ENCODE results near the gene GLRA1. TPM values are rescaled to one million over a fixed set of nuclear protein-coding genes. Genes with fewer than 3 reads are reported as not detected.

Gene GLRA1
- total and polyA plus RNA-seq, 2 experiments from 2014 or later = not detected

GRCh38 chr5:151909628-151910027, 15.0 kb downstream of the GLRA1 start:
- Histone ChIP-seq H3K27ac (no peak overlapping the region), H3K4me3 (no peak overlapping the region), H3K9me3 (ENCODE audit: low read depth) (no peaks in the 10 kb centered on the region), H3K27me3 (peaks cover 12% of the 10 kb centered on the region), H3K4me1 (ENCODE audit: low read depth) (no peaks in the 10 kb centered on the region), H3K36me3 (no peaks in the 10 kb centered on the region)
- no peak for TF ChIP-seq CTCF (IDR thresholded peaks at IDR 0.05; ENCODE audit: low read depth, low read length)
- no peak for DNase-seq (ENCODE audit: low read depth in 1 of 2, low spot score in 1 of 2)

GRCh38 chr5:151906246-151906645, 18.4 kb downstream of the GLRA1 start:
- peak in 1 of 2 donors; percentile 13 for DNase-seq (ENCODE audit: low read depth in 1 of 2, low spot score in 1 of 2)
- no peak overlapping the region for H3K4me3 ChIP-seq
- H3K27me3 ChIP-seq = peaks cover 42% of the 10 kb centered on the region
- TF ChIP-seq CTCF (IDR thresholded peaks at IDR 0.05; ENCODE audit: low read depth, low read length) = no peak
- no peaks in the 10 kb centered on the region for H3K36me3 ChIP-seq
- no peaks in the 10 kb centered on the region for H3K4me1 ChIP-seq (ENCODE audit: low read depth)
- no peak overlapping the region for H3K27ac ChIP-seq
- no peaks in the 10 kb centered on the region for H3K9me3 ChIP-seq (ENCODE audit: low read depth)

GRCh38 chr5:151905557-151905961, 19.1 kb downstream of the GLRA1 start:
- no peak for TF ChIP-seq CTCF (IDR thresholded peaks at IDR 0.05; ENCODE audit: low read depth, low read length)
- Histone ChIP-seq H3K36me3 (no peaks in the 10 kb centered on the region), H3K9me3 (ENCODE audit: low read depth) (no peaks in the 10 kb centered on the region), H3K27me3 (peaks cover 42% of the 10 kb centered on the region), H3K27ac (no peak overlapping the region), H3K4me1 (ENCODE audit: low read depth) (no peaks in the 10 kb centered on the region), H3K4me3 (no peak overlapping the region)
- DNase-seq (ENCODE audit: low read depth in 1 of 2, low spot score in 1 of 2) = no peak

GRCh38 chr5:151904909-151905308, 19.7 kb downstream of the GLRA1 start:
- no peaks in the 10 kb centered on the region for H3K36me3 ChIP-seq
- no peaks in the 10 kb centered on the region for H3K9me3 ChIP-seq (ENCODE audit: low read depth)
- H3K27me3 ChIP-seq = peaks cover 42% of the 10 kb centered on the region
- peak in 1 of 2 donors; percentile 20 for DNase-seq (ENCODE audit: low read depth in 1 of 2, low spot score in 1 of 2)
- H3K4me3 ChIP-seq = no peak overlapping the region
- H3K27ac ChIP-seq = no peak overlapping the region
- TF ChIP-seq CTCF (IDR thresholded peaks at IDR 0.05; ENCODE audit: low read depth, low read length) = no peak
- H3K4me1 ChIP-seq (ENCODE audit: low read depth) = no peaks in the 10 kb centered on the region

GRCh38 chr5:151904127-151904526, 20.5 kb downstream of the GLRA1 start:
- Histone ChIP-seq H3K4me3 (no peak overlapping the region), H3K4me1 (ENCODE audit: low read depth) (no peaks in the 10 kb centered on the region), H3K36me3 (no peaks in the 10 kb centered on the region), H3K27ac (no peak overlapping the region), H3K9me3 (ENCODE audit: low read depth) (no peaks in the 10 kb centered on the region), H3K27me3 (peaks cover 42% of the 10 kb centered on the region)
- no peak for TF ChIP-seq CTCF (IDR thresholded peaks at IDR 0.05; ENCODE audit: low read depth, low read length)
- DNase-seq (ENCODE audit: low read depth in 1 of 2, low spot score in 1 of 2) = no peak

GRCh38 chr5:151903243-151903653, 21.4 kb downstream of the GLRA1 start:
- Histone ChIP-seq H3K4me3 (no peak overlapping the region), H3K36me3 (no peaks in the 10 kb centered on the region), H3K27ac (no peak overlapping the region), H3K27me3 (peaks cover 42% of the 10 kb centered on the region), H3K4me1 (ENCODE audit: low read depth) (no peaks in the 10 kb centered on the region), H3K9me3 (ENCODE audit: low read depth) (no peaks in the 10 kb centered on the region)
- DNase-seq (ENCODE audit: low read depth in 1 of 2, low spot score in 1 of 2) = no peak
- TF ChIP-seq CTCF (IDR thresholded peaks at IDR 0.05; ENCODE audit: low read depth, low read length) = no peak

All from cardiac muscle cell (in vitro differentiated cells and primary cell).